Esophagus muscularis mucosa (tissue), 3 donors: ENCODE results near the gene GLS2.

ENCODE experiments used
- CTCF ChIP-seq, 3 experiments: fragments of 200-600 bp in 2 of 3; fragments of 450-650 bp in 1 of 3; sonication (generic) in 2 of 3; IDR thresholded peaks; one replicate each; pipeline ENCODE4 v1.5.1; 2017 to 2019; ENCODE audit warnings: antibody characterized with exemption in 3 of 3, mild to moderate bottlenecking in 2 of 3, moderate library complexity in 1 of 3
- POLR2A ChIP-seq: fragments of 450-650 bp; IDR thresholded peaks from one replicate; pipeline ENCODE4 v1.6.1; 2017; ENCODE audit warnings: antibody characterized with exemption, moderate library complexity, mild to moderate bottlenecking, low read depth
- POLR2AphosphoS5 ChIP-seq, 2 donors: sonication (generic); formaldehyde crosslinking; IDR thresholded peaks; one replicate each; pipeline ENCODE4 v1.6.1; 2017; ENCODE audit warnings: antibody characterized with exemption in 2 of 2

- no peak for TF ChIP-seq CTCF (IDR thresholded peaks at IDR 0.05)
- no peak for TF ChIP-seq POLR2A
- no peak for TF ChIP-seq POLR2AphosphoS5 (IDR thresholded peaks at IDR 0.05)
Measured at GRCh38 chr12:56437430-56438176, 50.4 kb downstream of the GLS2 start.
